ENCODE results near the gene CALD1. TPM values are rescaled to one million over a fixed set of nuclear protein-coding genes. Genes with fewer than 3 reads are reported as not detected.

The CALD1 gene
- total RNA-seq, 1 donor: 3,507 TPM

- DNase-seq (ENCODE audit: low read depth): no peak
- TF ChIP-seq CTCF (IDR thresholded peaks at IDR 0.05; ENCODE audit: insufficient read depth, low read depth, low read length): no peak
- H3K4me3 ChIP-seq (ENCODE audit: low read depth, low read length): no peak overlapping the region
These were observed 154.1 kb downstream of the CALD1 start for GRCh38 chr7:134933460-134934068.

- DNase-seq (ENCODE audit: low read depth): no peak
These were observed 156.3 kb downstream of the CALD1 start for GRCh38 chr7:134935701-134936100.

GRCh38 chr7:134936893-134937510, 157.6 kb downstream of the CALD1 start:
- DNase-seq (ENCODE audit: low read depth): no peak
- H3K4me3 ChIP-seq (ENCODE audit: low read depth, low read length): no peak overlapping the region
- no peak for TF ChIP-seq CTCF (IDR thresholded peaks at IDR 0.05; ENCODE audit: insufficient read depth, low read depth, low read length)

More at GRCh38 chr7:134935701-134936100, 156.3 kb downstream of the CALD1 start:
- no peak for TF ChIP-seq CTCF (IDR thresholded peaks at IDR 0.05; ENCODE audit: insufficient read depth, low read depth, low read length)
- H3K4me3 ChIP-seq (ENCODE audit: low read depth, low read length): no peak overlapping the region

- H3K4me3 ChIP-seq (ENCODE audit: low read depth, low read length): no peak overlapping the region
- no peak for TF ChIP-seq CTCF (IDR thresholded peaks at IDR 0.05; ENCODE audit: insufficient read depth, low read depth, low read length)
- no peak for DNase-seq (ENCODE audit: low read depth)
These were observed 158.7 kb downstream of the CALD1 start for GRCh38 chr7:134938141-134938540.

- no peak for DNase-seq (ENCODE audit: low read depth)
- H3K4me3 ChIP-seq (ENCODE audit: low read depth, low read length): no peak overlapping the region
- TF ChIP-seq CTCF (IDR thresholded peaks at IDR 0.05; ENCODE audit: insufficient read depth, low read depth, low read length): no peak
These were observed 159.7 kb downstream of the CALD1 start for GRCh38 chr7:134939136-134939535.

- no peak for DNase-seq (ENCODE audit: low read depth)
- H3K4me3 ChIP-seq (ENCODE audit: low read depth, low read length): no peak overlapping the region
- TF ChIP-seq CTCF (IDR thresholded peaks at IDR 0.05; ENCODE audit: insufficient read depth, low read depth, low read length): no peak
These were observed 161.3 kb downstream of the CALD1 start for GRCh38 chr7:134940729-134941128.

Data from fibroblast of villous mesenchyme (primary cell).